HFF-Myc (cell line): ENCODE measurements around the gene RAP1GAP2.

Source experiments
- DNase-seq: peaks from one replicate; pipeline ENCODE4 v3.0.0-alpha.2; 2011; ENCODE audit warnings: low read depth; ENCODE audit errors: extremely low read depth
- H3K4me3 ChIP-seq: replicated peaks from 2 replicates; pipeline ENCODE4 v1.5.1; 2011; ENCODE audit warnings: low read depth, mild to moderate bottlenecking, control low read depth, low read length
- TF ChIP-seq, protein P1 (sequence below): IDR thresholded peaks from 2 replicates; pipeline ENCODE4 v1.5.1; 2012; ENCODE audit warnings: mild to moderate bottlenecking, low read depth, low read length, control low read depth; ENCODE audit errors: missing control alignments

The RAP1GAP2 gene

DNA sequence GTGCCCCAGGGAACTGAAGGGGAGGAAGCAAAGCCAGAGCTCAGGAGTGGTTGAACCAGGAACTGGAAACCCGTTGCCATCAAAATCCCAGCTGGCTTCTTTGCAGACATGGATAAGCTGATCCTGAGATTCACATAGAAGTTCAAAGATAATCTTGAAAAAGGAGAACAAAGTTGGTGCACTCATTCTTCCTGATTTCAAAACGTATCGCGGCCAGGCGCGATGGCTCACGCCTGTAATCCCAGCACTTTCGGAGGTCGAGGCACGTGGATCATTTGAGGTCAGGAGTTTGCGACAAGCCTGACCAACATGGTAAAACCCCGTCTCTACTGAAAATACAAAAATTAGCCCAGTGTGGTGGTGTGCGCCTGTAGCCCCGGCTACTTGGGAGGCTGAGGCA is 7.1 kb downstream of the RAP1GAP2 start:
- TF ChIP-seq, protein P1, sequence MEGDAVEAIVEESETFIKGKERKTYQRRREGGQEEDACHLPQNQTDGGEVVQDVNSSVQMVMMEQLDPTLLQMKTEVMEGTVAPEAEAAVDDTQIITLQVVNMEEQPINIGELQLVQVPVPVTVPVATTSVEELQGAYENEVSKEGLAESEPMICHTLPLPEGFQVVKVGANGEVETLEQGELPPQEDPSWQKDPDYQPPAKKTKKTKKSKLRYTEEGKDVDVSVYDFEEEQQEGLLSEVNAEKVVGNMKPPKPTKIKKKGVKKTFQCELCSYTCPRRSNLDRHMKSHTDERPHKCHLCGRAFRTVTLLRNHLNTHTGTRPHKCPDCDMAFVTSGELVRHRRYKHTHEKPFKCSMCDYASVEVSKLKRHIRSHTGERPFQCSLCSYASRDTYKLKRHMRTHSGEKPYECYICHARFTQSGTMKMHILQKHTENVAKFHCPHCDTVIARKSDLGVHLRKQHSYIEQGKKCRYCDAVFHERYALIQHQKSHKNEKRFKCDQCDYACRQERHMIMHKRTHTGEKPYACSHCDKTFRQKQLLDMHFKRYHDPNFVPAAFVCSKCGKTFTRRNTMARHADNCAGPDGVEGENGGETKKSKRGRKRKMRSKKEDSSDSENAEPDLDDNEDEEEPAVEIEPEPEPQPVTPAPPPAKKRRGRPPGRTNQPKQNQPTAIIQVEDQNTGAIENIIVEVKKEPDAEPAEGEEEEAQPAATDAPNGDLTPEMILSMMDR = no peak
- DNase-seq = no peak
- no peak overlapping the region for H3K4me3 ChIP-seq

DNA sequence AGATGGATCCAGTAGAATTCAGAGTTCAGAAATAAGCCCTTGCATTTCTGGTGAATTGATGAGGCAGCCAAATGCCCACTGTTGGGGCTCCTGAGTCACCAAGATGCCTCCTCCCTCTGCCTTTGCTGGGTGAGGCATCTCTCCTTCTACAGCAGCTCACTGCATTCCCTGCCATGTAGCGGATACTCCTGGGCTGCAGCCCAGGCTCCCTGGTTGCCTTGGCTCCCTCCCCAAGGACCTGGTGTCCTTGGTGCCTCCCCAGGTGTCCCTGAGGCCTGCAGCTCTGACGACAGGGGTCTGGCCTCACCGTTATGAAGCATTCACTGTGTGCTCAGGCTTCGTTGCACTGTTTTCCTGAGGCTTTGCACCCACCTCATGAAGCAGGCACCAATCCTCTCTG is 7.7 kb downstream of the RAP1GAP2 start:
- no peak overlapping the region for H3K4me3 ChIP-seq
- TF ChIP-seq, protein P1 = no peak
- no peak for DNase-seq

DNA sequence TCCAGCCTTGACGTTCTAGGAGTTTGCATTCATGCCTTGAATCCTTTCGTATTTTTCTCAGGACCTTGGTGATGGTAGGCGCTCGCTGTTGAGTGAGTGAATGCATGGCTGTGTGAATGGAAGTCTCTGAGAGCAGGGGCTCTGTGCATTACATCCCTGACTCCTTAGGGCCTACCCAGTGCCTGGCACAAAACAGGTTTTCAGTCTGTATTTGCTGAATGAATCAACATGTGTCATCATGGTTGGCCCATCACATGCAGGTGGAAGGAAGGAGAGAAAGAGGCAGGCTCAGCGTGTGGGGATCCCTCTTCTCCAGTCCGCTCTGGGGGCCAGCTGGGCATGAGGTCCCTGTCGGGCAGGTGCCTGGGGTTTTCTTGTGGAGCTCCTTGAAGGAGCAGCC is 8.7 kb downstream of the RAP1GAP2 start:
- H3K4me3 ChIP-seq = no peak overlapping the region
- DNase-seq = no peak
- TF ChIP-seq, protein P1 = no peak

DNA sequence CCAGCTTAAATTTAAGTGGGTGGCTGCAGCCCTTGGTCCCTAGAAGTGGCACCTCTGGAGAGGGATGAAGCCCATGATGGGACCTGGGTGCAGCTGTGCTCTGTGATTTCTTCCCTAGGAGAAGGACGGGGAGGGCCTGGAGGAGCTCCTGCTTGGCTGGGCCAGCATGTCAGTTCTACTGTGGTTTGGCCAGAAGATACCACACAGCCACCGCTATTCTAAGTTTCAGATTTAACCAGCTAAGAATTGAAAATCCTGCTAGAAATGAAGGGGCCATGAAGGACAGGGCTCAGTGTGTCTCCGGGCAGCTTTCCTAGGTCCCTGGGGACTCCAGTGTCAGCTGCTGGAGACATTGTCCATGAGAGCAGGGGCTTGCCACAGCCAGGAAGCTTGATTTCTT is 9.7 kb downstream of the RAP1GAP2 start:
- no peak for DNase-seq
- TF ChIP-seq, protein P1 = no peak
- H3K4me3 ChIP-seq = no peak overlapping the region

DNA sequence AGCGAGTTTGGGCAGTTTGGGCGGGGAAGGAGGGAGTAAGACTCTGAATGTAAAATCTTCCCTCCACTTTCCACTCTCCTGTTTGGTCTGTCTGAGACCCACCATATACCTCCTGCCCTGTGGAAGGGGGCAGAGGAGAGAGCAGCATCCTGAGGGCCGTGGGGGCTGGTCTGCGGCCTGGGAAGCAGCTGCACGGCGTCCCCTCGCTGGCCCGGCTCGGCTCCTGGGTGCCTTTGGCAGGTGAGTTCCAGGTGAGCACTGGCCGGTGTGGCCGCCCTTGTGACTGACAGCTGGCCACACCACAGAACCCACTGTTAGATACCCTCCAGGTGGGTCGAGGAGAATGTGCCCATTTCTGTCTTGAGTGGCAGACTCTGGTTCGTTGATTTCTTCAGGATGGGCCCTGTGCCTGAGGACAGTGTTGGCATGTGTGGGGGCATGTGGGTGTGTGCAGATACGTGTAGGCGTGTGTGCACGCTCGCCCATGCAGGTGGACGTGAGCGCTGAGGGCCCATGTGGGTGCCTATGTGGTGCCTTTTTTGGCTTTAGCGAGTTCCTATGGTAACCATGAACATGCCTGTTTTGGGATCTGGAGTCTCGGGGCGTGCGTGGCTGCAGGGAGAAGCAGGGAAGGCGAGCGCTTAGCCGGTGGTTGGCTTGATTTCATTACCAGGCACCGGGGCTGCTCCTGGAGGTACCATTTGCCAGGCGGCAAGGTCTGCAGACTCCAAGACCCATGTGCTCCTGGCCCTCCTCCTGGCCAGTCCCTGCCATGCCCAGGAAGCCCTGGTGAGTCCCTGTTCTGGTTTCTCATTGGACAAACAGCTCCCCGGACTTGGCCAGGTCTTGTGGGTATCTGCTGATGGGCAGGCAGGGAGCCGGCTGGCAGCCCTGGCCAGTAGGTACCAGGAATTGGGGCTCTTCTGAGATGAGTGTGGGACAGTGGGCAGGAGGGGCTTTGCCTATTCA is 12.4 kb downstream of the RAP1GAP2 start:
- TF ChIP-seq, protein P1 = no peak
- no peak overlapping the region for H3K4me3 ChIP-seq

DNA sequence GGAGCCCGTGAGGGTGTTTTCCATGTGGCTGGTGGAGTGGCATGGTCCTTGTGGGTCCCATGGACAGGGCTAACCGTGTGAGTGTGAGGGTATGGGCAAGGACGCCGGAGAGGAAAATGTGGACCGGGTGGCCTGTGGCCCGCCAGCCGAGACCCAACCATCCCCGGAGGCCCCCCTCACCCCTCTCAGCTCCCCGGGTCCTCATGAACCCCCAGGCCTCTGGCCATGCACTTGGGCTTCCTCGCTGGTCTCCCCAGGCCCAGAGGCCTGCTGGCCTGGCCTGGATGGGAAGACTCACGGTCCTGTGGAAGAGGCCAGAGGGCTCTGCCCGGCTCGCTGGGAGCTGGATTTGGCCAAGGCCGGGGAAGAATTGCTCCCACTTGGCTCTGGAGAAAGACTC is 13.1 kb downstream of the RAP1GAP2 start:
- TF ChIP-seq, protein P1 = no peak
- no peak overlapping the region for H3K4me3 ChIP-seq
- DNase-seq = no peak

More for the DNA sequence above, 12.4 kb downstream of the RAP1GAP2 start:
- DNase-seq = no peak

DNA sequence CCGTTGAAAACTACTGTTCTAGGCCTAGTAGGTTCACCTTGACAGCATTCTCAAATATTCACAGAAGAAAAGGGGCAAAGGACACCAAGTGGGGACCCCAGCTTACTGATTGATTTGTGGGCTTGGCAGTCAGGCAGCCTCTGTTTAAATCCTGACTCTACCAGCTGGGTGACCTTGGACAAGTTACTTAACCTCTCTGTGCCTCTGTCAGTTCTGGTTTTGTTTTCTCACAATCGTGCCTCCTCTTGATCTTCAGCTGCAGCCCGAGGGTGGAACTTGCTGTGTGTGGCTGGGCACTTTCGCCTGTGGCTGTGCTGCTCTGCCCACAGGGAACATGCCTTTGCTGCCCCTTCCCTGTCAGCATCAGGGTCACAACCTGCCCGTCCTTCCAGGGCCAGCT is 17.8 kb downstream of the RAP1GAP2 start:
- TF ChIP-seq, protein P1 = no peak
- DNase-seq = no peak
- no peak overlapping the region for H3K4me3 ChIP-seq
